Right lung (tissue), 10 donors: Measurements from ENCODE around the gene LSR. TPM values are rescaled to one million over a fixed set of nuclear protein-coding genes. Genes with fewer than 3 reads are reported as not detected.
A peak's percentile ranks its signal among the peaks of the same experiment; 100 is the strongest.

Experiments
- DNase-seq, 2 donors: peaks; one replicate each; pipeline ENCODE4 v3.0.0-alpha.2; 2013
- long read RNA-seq, 8 donors: transcript quantifications; one replicate each; lab custom pipeline, GENCODE V29; 2026
- polyA plus RNA-seq, 5 donors: library from polyadenylated mRNA; unstranded; fragments of 120-200 nt; gene quantifications; one replicate each; pipeline versions ENCODE4 v1.2.1 to v1.2.3, GENCODE V29; 2013; ENCODE audit warnings: inconsistent platforms in 1 of 5, low replicate concordance in 1 of 5; ENCODE audit not compliant: insufficient read length in 5 of 5, insufficient read depth in 1 of 5

The LSR gene
- polyA plus RNA-seq, result 10 to 100 TPM; 43.5 to 76.2 (median 54.3) TPM
- long read RNA-seq, donor 1, transcript LSR-203 (8 exons, 1,963 nt), result minor isoform, 5 of 62 reads
- long read RNA-seq, donor 1, transcript LSR-202 (9 exons, 2,105 nt), result major isoform, 9 of 62 reads
- long read RNA-seq, donor 1, partial matches to known transcripts, result 45 of 62 reads
- long read RNA-seq, donor 1, other reads (novel, unspliced or antisense), result 0 of 62 reads
- long read RNA-seq, donor 2, transcript LSR-202 (9 exons, 2,105 nt), result minor isoform, 5 of 21 reads
- long read RNA-seq, donor 2, transcript LSR-214 (10 exons, 2,274 nt), result major isoform, 6 of 21 reads
- long read RNA-seq, donor 2, partial matches to known transcripts, result 6 of 21 reads
- long read RNA-seq, donor 2, other reads (novel, unspliced or antisense), result 0 of 21 reads
- long read RNA-seq, donor 3, transcript LSR-202 (9 exons, 2,105 nt), result major isoform, 5 of 31 reads
- long read RNA-seq, donor 3, partial matches to known transcripts, result 19 of 31 reads
- long read RNA-seq, donor 3, other reads (novel, unspliced or antisense), result 0 of 31 reads
- long read RNA-seq, donor 4, partial matches to known transcripts, result 10 of 16 reads
- long read RNA-seq, donor 4, other reads (novel, unspliced or antisense), result 0 of 16 reads
- long read RNA-seq, donor 5, transcript LSR-202 (9 exons, 2,105 nt), result major isoform, 6 of 22 reads
- long read RNA-seq, donor 5, partial matches to known transcripts, result 9 of 22 reads
- long read RNA-seq, donor 5, other reads (novel, unspliced or antisense), result 0 of 22 reads
- long read RNA-seq, donor 6, transcript LSR-202 (9 exons, 2,105 nt), result major isoform, 10 of 31 reads
- long read RNA-seq, donor 6, transcript LSR-214 (10 exons, 2,274 nt), result minor isoform, 5 of 31 reads
- long read RNA-seq, donor 6, transcript LSR-203 (8 exons, 1,963 nt), result minor isoform, 6 of 31 reads
- long read RNA-seq, donor 6, partial matches to known transcripts, result 10 of 31 reads
- long read RNA-seq, donor 6, other reads (novel, unspliced or antisense), result 0 of 31 reads
- long read RNA-seq, donor 7, partial matches to known transcripts, result 0 of 11 reads
- long read RNA-seq, donor 7, other reads (novel, unspliced or antisense), result 0 of 11 reads
- long read RNA-seq, donor 8, partial matches to known transcripts, result 5 of 9 reads
- long read RNA-seq, donor 8, other reads (novel, unspliced or antisense), result 0 of 9 reads

- DNase-seq, result peak; percentile 76 to 82
These were observed at the start of gene LSR for GRCh38 chr19:35248310-35249145. TSS of gene LSR (plus strand) at chr19:35249002. CDS start at chr19:35249023, 21 bp downstream.

GRCh38 chr19:35199481-35199880 is 49.3 kb upstream of the LSR start:
- no peak for DNase-seq

GRCh38 chr19:35202722-35203688 is 45.8 kb upstream of the LSR start:
- DNase-seq, result no peak

DNA sequence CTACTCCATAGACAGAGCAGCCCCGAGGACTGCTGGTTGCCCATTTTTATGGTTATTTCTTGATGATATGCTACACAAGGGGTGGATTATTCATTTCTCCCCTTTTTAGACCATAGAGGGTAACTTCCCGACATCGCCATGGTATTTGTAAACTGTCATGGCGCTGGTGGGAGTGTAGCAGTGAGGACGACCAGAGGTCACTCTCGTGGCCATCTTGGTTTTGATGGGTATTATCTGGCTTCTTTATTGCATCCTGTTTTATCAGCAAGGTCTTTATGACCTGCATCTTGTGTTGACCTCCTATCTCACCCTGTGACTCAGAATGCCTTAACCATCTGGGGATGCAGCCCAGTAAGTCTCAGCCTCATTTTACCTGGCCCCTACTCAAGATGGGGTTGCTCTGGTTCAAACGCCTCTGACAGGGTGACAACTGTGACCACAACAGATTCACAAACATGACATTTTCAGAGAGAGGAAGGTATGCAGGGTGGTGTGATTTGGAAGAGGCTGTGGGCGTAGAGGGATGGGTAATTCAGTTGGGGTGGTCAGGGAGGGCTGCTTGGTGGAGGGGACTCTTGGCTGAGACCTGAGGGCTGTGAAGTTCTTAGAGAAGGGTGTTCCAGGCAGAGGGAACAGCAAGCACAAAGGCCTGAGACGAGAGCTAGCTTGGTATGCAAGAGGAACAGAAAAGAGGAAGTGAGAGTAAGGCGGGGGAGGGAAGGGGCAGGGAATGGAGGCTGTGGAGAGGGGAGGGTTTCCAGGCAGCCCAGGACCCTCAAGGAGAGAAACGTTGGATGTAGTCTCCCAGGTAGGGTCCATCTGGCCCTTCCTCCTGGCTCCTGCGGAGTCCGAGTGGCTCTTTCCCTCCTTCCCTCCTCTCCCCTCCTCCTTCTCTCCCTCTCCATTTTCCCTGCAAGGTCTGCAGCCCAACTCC is 43.7 kb upstream of the LSR start:
- no peak for DNase-seq

DNA sequence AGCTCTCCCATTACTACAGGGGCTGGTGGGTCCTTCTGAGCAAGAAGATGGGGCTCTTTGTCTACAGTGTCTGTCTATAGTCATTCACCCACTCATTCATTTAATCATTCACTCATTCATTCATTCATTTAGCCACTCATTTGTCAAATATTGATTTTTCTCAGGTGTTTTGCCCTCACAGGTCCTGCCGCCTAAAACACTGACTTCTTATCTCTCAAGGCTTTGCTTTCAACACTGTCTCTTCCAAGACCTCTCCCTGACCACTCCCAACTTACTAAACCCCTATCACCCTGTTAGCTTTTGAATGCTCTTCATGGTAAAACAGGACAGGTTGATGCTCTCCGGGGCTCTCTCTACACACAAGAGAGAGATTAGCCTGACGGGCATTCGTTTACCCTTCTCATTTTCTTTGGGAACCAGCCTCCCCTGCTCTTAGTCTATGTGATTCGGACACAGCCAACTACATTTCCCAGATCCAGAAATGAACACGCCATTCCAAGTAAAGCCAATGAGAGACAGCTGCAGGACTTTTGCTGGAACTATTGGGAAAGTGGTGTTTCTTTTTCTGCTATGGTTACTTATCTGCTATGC is 43.0 kb upstream of the LSR start:
- no peak for DNase-seq

DNA sequence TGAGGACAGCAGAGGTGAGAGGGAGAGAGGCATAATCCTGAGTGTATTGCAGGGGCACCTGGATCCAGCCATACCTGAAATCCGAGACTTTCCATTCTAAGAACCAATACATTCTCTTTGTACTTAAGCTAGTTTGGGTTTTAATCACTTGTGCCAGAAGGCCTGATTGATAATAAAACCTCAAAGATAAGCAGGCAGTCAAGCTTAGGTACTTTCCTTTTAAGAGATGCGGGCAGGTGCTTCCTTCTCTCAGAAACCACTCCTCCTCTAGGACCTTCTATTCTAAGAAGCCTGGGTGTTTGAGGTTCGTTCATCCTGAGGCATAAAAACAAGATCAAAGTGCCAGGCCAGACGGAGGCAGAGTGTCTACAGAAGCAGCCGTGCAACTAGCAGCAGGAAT is 42.4 kb upstream of the LSR start:
- DNase-seq, result no peak

DNA sequence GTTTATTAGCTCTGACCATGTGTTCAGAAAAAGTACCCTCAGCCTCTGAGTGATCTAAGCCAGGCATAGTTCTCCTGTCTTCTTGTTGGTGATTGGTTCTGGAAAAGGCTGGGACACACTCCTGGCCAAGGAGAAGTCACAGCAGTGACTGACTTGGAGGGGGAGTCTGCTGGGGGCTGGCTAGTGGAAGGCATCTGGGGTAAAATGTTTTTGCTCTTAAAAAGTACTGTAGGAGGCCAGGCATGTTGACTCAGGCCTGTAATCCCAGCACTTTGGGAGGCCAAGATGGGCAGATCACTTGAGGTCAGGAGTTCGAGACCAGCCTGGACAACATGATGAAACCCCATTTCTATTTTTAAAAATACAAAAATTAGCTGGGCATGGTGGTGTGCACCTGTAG is 41.9 kb upstream of the LSR start:
- no peak for DNase-seq

DNA sequence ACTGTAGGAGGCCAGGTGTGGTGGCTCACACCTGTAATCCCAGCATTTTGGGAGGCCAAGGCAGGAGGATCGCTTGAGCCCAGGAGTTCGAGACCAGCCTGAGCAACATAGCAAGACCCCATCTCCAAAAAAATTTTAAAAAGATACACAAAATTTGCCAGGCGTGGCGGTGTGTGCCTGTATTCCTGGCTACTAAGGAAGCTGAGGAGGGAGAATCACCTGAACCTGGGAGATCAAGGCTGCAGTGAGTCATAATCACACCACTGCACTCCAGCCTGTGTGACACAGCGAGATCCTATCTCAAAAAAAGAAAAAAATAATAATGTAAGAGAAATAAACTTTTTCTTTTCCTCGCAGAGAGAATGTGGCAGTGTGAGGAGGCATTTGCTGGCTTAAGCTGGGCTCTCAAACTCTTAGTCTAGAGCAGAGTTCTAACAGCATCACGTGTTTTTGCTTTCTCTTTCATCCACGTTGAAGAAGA is 41.4 kb upstream of the LSR start:
- DNase-seq, result no peak

GRCh38 chr19:35208121-35208520 is 40.7 kb upstream of the LSR start:
- no peak for DNase-seq

DNA sequence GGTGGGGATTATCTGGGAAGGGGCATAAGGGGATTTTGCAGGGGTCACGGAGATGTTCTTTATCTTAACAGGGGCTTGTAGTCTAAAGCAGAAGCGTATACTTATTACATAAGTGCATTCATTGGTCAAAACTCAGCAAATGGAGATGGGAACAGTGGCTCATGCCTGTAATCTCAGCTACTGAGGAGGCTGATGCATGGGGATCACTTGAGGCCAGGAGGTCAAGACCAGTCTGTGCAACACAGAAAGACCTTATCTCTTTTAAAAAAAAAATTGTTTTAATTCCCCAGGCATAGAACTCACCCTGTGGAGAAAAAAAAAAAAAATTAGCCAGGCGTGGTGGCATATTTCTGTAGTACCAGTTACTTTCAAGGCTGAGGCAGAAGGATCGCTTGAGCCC is 39.2 kb upstream of the LSR start:
- no peak for DNase-seq

GRCh38 chr19:35211545-35212230 is 37.1 kb upstream of the LSR start:
- DNase-seq, result no peak

DNA sequence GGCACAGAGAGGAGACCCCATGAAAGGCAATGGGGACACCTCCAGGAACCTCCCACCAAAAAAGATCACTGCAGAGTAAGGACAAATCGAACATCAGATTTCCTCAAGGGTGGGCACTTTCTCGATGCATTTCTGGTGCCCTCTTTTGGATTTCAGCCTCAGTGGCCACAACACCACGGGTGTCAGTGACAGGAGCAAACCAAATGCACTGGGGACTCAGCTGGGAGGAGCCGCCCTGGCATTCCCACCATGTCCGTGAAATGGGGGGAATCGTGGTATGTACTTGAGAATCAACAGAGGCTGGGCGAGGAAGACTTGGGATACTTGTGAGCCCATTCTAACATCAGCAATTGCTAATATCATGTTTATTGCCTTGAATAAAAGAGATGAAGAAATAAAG is 36.6 kb upstream of the LSR start:
- DNase-seq, result no peak

- peak; percentile 75 to 79 for DNase-seq
These were observed 34.9 kb upstream of the LSR start for GRCh38 chr19:35213663-35214632.

GRCh38 chr19:35214766-35215422 is 33.9 kb upstream of the LSR start:
- DNase-seq, result no peak

DNA sequence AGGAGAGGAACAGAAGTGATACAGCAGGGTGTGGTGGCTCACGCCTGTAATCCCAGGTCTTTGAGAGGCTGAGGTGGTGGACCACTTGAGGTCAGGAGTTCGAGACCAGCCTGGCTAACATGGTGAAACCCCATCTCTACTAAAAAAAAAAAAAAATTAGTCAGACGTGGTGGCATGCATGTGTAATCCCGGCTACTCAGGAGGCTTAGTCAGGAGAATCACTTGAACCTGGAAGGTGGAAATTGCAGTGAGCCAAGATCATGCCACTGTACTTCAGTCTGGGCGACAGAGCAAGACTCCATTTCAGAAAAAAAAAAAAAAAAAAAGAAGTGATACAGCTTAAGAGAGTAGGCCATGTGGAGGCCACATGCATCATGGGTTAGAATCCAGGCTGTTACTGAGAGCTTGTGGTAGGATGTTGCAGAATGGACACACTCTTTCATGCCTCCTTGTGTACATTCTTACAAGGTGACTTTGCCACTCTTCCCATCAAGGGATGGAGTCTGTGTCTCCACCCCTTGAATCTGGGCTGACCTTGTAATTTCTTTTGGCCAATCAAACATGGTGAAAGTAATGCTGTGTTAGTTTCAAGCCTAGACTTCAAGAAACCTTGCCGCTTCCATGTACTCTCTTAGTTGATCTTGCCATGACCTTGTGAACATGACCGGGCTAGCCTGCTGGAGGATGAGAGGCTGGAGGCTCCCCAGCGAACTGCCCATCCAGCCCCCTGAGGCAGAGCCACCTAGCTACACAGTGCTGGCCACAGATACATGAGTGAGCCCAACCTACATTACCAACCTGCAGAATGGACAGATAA is 32.6 kb upstream of the LSR start:
- no peak for DNase-seq
